ENCODE data around the gene ATP5MC3. TPM values are rescaled to one million over a fixed set of nuclear protein-coding genes. Genes with fewer than 3 reads are reported as not detected.
A peak's percentile ranks its signal among the peaks of the same experiment; 100 is the strongest.

ATP5MC3 gene
- total and polyA plus RNA-seq, 2 donors (not counting 3 experiments of a cell fraction or from before 2014, with no cell fraction given), result 201 to 452 TPM

DNA sequence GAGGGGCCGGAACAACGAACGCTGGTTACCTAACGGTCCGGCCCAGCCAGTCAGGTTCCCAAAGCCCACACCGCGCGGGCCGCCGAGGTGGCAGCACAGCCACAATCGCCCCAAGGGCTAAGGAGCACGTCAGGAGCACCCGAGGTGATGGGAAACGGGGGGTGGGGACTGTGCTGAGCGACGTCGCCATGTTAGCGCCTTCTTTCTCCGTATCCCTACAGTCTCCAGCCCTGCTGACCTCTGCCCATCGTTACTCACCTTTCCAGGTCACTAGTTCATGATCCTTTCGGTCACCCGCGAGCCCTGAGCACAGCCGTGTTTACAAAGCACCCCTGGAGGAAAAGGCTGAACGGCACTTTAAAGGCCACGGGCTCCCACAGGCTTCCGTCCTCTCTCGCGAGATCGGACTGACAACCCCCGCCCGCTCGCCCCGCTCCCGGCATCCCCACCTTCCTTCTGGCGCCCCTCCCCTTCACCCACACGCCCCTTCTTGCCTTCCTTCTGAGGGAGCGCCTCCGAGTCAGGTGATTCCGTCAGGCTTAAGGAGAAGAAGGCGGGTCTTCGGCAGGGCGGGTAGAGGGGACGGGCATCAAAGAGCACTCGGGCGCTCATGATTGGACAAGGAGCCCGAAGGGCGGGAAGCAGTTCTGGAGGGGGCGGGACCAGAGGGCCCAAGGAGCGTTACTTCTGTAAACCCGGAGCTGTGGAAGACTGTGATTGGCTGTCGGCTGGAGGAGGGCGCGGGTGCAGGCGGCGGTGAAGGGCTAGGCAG is 13.5 kb downstream of the ATP5MC3 start, which contains the start of gene ATF2:
ATF2 (minus strand) TSS at position 412 of the 772 bp plus-strand sequence. CDS start 31,760 bp downstream, outside the sequence.
- H3K36me3 ChIP-seq (ENCODE audit: control insufficient read depth in 2 of 2, extremely low read depth in 1 of 2, insufficient read depth in 2 of 2, low read length in 2 of 2), result no peaks in the 10 kb centered on the region
- intact Hi-C loops (cut with micrococcal nuclease), result loop anchor here (1.0 to 10.0 kb wide), 4 partner anchors 13 to 681 kb away; partner anchors contain the start of genes ATP5MC3, CHRNA1 and GPR155
- H3K4me2 ChIP-seq (ENCODE audit: insufficient read depth, low read length), result peak within 1 kb of the TSS; percentile 100
- ChIA-PET POLR2A (interaction anchor here (0.6 to 1.3 kb wide), 3 partner anchors 10 to 953 kb away, joined by 3 to 4 read pairs (median 4); no protein-coding TSS in a partner anchor), CTCF (interaction anchor here (0.6 to 1.3 kb wide), 8 partner anchors 13 to 1169 kb away, joined by 3 to 5 read pairs (median 3); no protein-coding TSS in a partner anchor)
- TF ChIP-seq GATA2 (IDR thresholded peaks at IDR 0.05; ENCODE audit: insufficient read depth, insufficient read length, low read depth, low read length), result no peak
- TF ChIP-seq, protein P1, sequence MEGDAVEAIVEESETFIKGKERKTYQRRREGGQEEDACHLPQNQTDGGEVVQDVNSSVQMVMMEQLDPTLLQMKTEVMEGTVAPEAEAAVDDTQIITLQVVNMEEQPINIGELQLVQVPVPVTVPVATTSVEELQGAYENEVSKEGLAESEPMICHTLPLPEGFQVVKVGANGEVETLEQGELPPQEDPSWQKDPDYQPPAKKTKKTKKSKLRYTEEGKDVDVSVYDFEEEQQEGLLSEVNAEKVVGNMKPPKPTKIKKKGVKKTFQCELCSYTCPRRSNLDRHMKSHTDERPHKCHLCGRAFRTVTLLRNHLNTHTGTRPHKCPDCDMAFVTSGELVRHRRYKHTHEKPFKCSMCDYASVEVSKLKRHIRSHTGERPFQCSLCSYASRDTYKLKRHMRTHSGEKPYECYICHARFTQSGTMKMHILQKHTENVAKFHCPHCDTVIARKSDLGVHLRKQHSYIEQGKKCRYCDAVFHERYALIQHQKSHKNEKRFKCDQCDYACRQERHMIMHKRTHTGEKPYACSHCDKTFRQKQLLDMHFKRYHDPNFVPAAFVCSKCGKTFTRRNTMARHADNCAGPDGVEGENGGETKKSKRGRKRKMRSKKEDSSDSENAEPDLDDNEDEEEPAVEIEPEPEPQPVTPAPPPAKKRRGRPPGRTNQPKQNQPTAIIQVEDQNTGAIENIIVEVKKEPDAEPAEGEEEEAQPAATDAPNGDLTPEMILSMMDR (IDR thresholded peaks at IDR 0.05; ENCODE audit: extremely low read depth in 1 of 2, insufficient read depth in 1 of 2, low read depth in 1 of 2, low read length in 2 of 2), result no peak
- no peak for TF ChIP-seq MYC (IDR thresholded peaks at IDR 0.05; ENCODE audit: low read depth, low read length)
- no peak for TF ChIP-seq FOS (IDR thresholded peaks at IDR 0.05; ENCODE audit: borderline replicate concordance, insufficient read depth, low read length)
- peak; percentile 60 for TF ChIP-seq POLR2AphosphoS5 (IDR thresholded peaks at IDR 0.05; ENCODE audit: insufficient read depth, low read depth, low read length)
- no peak for TF ChIP-seq EZH2 (IDR thresholded peaks at IDR 0.05; ENCODE audit: borderline replicate concordance, low read depth, low read length, severe bottlenecking)
- TF ChIP-seq, protein P2, sequence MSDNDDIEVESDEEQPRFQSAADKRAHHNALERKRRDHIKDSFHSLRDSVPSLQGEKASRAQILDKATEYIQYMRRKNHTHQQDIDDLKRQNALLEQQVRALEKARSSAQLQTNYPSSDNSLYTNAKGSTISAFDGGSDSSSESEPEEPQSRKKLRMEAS (IDR thresholded peaks at IDR 0.05; ENCODE audit: insufficient read depth, insufficient read length), result peak; percentile 4
- TF ChIP-seq POLR2A (IDR thresholded peaks at IDR 0.05; ENCODE audit: low read depth, low read length), result peak; percentile 64
- DNase-seq (ENCODE audit: low read depth, low spot score) (peak; percentile 100), FAIRE-seq (peak; percentile 97)
- no peaks in the 10 kb centered on the region for H3K9me3 ChIP-seq (replicated peaks; ENCODE audit: control insufficient read depth, insufficient read depth, low read length)
- H3K9me1 ChIP-seq (replicated peaks; ENCODE audit: control insufficient read depth, extremely low read depth, insufficient read depth, low read length), result no peaks in the 10 kb centered on the region
- peaks cover 11% of the 10 kb centered on the region for H3K4me1 ChIP-seq (ENCODE audit: control insufficient read depth, extremely low read depth, insufficient read depth, low read length)
- H2AFZ ChIP-seq (ENCODE audit: low read depth, low read length), result peak within 1 kb of the TSS; percentile 98
- H3K79me2 ChIP-seq (ENCODE audit: control insufficient read depth, insufficient read depth, low read length), result peaks cover 49% of the 10 kb centered on the region
- H3K9ac ChIP-seq (replicated peaks; ENCODE audit: extremely low read depth, insufficient read depth, low read length), result peak within 1 kb of the TSS; percentile 99
- H3K27me3 ChIP-seq (ENCODE audit: control insufficient read depth in 2 of 2, insufficient read depth in 2 of 2, low read length in 2 of 2), result no peaks in the 10 kb centered on the region
- dilution Hi-C loops (cut with MboI; ENCODE audit: extremely low pct_ligation_motif_present, low sequenced_read_pairs), result no loop called here
- H3K27ac ChIP-seq (ENCODE audit: insufficient read depth, low read depth, low read length), result peak within 1 kb of the TSS; percentile 93
- peak within 1 kb of the TSS; percentile 86 to 99 (median 90) for H3K4me3 ChIP-seq (replicated peaks in 1 of 3; ENCODE audit: insufficient read depth in 1 of 3, low read depth in 1 of 3, low read length in 3 of 3)
- H4K20me1 ChIP-seq (replicated peaks; ENCODE audit: control insufficient read depth, extremely low read depth, insufficient read depth, low read length), result peaks cover 6% of the 10 kb centered on the region
- BruUV-seq (replicated peaks), result TSS peak; percentile 63

All from endothelial cell of umbilical vein (primary cell).